Hematopoietic multipotent progenitor cell treated with erythropoietin and hydrocortisone succinate and interleukin-3 and kit ligand, for 15 days (in vitro differentiated cells): ENCODE measurements around the gene CREB3L4.

Source experiments
- DNase-seq: peaks from one replicate; pipeline ENCODE4 v3.0.0-alpha.2; 2015; ENCODE audit warnings: low spot score

CREB3L4 gene, protein sequence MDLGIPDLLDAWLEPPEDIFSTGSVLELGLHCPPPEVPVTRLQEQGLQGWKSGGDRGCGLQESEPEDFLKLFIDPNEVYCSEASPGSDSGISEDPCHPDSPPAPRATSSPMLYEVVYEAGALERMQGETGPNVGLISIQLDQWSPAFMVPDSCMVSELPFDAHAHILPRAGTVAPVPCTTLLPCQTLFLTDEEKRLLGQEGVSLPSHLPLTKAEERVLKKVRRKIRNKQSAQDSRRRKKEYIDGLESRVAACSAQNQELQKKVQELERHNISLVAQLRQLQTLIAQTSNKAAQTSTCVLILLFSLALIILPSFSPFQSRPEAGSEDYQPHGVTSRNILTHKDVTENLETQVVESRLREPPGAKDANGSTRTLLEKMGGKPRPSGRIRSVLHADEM

DNA sequence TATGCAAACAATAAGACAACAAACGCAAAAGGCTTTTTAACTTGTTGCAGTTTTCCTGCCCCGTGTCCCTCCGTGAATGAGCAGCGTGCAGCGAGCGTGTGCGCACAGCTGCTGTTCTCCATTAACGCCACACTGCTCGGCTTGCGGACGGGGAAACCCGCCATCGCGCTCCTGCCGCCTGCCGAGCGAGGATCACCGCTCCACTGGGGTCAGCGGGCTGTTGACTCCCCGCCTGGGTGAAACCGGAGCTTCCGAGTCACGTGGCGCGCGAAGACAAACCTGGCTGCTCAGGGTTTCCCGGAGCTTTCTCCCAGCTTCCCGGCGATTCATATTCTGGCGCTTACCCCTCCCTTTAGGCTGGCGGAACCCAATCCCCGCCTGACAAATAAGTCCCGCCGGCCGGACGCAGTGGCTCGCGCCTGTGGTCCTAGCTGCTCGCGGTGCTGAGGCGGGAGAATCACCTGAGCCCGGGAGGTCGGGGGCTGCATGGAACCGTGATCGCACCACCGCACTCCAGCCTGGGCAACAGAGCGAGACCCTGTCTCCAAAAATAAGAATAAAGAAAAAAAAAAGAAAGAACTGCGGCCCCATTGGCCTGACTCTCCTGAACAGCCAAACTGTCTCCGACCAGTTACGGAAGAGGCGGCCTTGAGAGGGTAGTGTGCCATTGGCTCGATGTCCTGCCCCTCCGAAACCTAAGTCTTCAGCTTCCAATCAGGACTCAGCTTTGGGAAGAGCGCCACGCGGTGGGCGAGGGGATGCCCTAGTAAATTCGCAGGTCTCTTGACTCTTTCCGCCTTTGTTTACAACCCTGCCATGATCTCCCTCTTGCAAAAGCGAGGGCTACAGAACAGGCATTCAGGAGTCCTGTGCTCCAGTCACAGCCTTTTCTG is at the start of gene CREB3L4:
TSS of gene CREB3L4 (plus strand) at position 796 of the 893 bp plus-strand sequence. CDS start 624 bp downstream, outside the sequence.
- DNase-seq = peak; percentile 86

DNA sequence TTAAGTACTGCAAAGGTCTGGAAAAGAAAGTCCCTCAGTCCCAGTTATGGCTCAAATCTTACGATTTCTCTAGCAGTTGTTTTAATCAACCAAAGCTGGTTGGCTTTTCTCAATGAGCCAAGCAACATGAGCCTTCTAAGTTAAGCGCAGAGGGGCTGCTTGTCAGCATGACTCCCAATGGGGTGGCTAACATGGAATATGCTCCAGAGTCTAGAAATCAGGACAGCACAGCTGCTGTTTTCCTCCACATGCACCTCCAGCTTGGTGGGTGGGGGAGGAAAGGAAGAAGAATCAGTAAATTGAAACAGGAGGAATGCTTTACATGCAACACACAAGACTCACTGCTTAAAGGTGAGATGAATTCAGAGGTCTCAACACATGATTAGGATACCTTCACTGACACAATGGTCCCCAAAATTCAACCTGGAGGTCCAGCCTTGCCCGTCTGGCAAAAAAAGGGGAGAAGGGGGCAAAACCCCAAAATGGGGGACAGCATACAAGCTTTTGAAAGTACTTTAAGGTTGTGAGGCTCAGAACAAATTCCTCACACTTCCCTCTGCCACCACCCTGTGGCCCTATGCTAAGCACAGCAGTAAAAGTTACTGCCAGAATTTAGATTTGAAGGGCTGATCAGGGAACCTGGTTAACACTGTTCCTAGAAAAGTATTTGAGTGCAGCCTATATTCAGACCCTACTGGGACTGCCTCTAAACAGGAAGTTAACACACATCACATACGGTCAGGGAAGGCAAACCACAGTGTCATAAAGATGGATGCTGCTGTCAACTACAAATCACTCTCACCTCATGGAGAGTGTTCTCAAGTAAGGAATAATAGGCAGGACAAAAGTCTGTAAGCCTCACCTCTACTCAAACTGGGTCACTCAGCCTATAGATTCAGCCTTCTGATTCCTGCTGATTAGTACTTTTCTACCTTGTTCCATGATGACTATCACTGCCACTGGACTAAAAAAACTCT is 47.5 kb upstream of the CREB3L4 start:
- DNase-seq = no peak

DNA sequence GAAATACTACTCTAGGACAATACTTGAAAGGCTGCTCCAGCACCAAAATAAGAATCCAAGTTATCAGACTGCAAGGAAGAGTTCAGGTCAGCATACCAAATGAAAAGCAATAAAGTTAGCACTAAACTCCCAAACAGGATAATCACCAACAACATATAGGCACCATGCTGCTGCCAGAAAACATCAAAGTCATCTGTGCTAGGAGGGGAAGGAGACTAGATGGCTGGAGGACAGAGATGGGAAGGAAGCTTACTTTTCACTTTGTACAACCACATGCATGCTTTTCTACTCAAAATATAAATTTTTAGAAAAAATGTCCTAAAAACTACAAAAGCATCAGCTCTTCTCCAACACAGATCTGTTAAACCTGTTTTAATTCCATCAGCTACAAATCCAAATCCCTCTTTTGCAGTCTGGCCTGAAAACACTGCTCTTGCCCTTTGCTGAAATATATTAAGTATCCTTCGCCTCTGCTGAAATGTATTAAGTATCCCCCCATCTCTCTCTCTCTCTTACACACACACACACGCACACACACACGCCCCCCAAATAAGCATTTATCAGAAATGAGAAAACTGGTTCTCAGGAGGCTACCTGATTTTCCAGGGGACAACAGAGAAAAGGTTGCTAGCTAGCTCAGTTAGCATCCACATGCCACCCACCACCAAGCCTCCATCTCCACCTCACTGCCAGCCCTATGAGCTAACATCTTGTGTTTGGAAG is 46.5 kb upstream of the CREB3L4 start:
- DNase-seq = peak; percentile 24

DNA sequence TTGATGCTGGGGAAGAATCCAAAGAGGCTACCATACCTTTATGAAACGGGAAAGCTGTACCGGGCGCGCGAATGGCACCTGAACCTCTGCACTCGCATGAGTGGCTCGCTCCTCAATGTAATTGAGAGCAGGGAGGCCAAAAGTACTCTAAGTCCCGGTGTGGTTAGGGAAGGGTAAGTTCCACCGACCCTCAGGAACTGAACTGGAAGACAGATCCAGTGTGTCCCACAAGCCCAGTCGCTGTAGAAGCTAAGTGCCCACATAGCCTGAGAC is 46.0 kb upstream of the CREB3L4 start:
- DNase-seq = no peak

DNA sequence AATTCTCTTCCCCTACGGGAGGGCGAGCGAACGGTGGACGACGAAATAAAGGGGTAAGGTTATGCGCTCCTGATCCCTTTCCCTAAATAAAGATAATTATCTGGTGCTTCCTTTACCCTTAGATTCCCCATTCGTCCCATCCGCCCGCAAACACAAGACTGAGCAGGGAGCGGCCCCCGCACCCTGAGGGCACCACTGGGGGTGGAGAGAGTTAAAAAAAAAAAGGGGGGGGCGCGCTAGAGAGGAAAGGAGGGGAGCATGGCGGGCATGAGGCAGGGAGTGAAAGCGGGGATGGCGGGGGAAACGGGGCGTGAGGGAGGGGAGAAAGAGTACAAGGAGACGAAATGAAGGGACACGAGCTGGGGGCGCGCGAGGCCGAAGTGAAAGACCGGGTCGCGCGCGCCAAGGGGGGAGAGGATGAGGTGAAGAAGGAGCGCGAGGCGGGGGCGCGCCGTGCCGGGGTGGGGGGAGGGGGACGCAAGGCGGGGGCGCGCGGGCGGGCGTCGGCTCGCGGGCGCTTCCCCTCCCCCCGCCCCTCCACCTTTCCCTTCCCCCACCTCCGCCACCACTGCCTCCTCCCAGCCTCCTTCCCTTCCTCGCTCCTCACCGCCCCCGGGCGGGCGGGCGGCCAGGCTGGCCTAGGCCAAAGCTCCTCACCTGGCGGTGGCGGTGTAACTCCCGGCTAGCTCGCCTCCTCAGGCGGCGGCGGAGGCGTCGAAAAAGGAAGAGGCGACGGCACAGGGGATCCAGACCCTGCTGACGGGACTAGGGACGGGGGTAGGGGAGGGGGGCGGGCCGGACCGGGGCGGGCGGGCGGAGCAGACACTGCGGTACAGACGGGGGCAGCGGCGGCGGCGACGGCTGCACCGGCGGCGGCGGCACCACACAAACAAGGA is 45.4 kb upstream of the CREB3L4 start:
- DNase-seq = peak; percentile 29

DNA sequence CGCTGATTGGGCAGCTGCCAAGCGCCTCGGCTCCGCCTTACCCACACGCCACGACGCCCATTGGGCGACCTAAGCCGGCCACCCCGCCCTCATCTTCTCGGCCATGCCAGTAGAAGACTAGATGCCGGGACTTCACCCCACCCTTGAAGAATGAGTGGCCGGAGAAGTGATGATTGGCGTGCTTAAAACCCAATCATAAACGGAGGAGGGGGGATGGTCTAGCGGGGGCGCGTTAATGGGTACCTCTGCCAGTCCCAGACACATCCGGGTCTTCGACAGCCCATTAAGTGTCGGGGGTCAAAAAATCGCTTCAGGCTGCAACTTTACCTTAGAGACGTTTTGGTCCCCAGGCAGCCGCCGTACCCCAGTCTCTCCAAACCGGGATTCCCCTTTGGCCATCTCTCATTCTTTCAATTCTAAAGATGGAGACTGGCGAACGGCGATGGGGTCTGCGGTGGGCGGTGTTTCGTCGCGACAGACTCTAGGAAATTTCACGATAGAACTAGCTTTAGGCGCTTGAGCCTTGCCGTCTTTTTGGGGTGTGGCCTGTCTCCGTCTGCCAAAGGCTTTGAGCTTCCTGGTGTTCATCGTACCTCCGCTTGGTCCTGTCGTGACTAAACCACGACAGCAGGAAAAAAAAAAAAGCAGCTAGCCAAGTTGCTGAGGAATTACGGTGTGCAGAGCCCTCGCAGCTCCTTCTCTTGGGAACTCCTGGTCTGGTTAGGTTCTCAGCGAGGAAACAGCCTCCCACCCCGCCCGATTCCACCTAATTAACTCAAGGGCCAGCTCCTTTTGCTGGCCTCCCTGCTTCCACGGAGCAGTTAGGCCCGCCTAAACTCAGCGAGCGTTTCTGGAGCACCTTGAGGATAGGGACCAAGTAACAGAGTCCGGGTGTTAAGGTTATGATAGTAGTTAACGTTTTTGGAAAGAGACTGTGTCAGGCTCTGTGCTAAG is 44.5 kb upstream of the CREB3L4 start, which contains the start of gene GATAD2B:
TSS of gene GATAD2B (minus strand) at position 1 of the 954 bp plus-strand sequence. CDS start 94,625 bp downstream, outside the sequence.
- peak; percentile 100 for DNase-seq

DNA sequence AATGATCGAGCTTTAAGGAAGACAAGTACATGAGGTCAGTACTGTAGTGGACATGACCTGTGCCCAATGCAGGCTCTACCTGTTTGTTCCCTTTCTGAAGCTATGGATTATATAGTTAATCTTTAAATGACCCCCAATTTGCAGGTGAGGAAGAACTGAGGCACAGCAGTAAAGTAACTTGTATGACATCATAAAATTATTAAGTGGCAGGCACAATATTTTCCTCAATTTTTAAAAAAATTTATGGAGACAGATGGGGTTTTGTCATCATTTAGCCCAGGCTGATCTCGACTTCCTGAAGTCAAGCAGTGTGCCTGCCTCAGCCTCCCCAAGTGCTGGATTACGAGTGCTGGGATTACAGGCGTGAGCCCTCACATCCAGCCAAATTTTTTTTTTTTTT is 41.3 kb upstream of the CREB3L4 start:
- DNase-seq = no peak

DNA sequence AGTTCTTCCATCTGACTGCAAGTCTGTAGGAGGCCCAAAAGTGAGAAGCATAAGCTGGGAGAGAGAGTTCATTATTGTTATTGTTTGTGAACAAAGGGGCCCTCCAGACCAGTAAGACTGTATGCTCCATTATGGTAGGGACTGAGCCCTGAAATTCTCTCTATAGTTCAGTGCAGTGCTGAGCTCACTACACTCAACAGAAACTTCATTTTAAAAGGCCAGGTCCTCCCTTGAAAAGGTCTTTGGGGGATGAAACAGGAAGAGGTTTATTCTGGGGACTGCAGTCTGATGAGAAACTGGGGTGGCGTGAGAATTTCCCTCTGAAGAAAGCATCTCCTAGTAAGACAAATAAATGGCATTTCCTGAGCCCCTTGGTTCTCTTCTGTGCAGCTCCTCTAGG is 39.5 kb upstream of the CREB3L4 start:
- DNase-seq = no peak

DNA sequence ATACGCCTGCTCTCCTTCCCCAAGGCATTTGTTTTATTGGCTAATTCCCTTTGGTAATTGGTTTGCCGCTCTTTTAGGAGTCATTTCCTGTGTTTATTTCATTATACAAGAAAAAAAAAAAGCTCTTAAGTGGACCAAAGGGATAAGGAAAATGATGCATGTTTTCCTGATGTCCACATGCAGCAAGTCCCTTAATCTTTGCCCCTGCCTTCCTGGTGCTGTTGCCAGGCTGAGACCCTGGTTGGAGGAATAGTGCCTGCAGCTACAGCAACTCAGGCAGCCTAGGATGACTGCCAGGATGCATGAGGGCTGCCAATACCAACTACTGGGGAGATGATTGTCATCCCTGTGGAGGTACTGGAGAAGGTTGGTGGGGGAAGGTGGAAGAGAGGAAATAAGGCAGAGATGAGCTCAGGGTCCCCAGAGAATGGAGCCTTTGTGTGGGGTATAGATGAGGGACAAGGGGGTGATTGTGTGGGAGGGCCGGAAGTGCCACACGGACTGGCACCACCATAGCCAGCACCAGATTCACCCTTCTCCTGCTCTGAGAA is 38.8 kb upstream of the CREB3L4 start:
- no peak for DNase-seq

DNA sequence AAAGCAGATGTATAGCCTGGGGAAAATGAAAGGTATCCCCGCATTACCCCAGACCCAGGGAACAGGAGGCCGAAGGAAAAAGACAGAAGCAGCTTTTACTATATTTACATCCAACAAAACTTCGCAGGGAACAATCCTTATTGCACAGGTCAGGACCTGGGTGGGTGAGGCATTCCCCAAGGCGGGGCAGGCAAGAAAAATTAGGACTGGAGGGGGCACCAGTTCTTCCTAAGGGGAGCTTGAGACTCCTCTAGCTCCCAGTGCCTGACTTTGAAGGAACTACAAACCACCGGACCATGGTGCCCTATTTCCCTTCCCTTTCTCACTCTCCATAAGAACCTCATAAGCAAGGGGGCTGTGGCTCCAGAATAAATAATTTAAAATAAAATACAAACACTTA is 38.3 kb upstream of the CREB3L4 start:
- no peak for DNase-seq

DNA sequence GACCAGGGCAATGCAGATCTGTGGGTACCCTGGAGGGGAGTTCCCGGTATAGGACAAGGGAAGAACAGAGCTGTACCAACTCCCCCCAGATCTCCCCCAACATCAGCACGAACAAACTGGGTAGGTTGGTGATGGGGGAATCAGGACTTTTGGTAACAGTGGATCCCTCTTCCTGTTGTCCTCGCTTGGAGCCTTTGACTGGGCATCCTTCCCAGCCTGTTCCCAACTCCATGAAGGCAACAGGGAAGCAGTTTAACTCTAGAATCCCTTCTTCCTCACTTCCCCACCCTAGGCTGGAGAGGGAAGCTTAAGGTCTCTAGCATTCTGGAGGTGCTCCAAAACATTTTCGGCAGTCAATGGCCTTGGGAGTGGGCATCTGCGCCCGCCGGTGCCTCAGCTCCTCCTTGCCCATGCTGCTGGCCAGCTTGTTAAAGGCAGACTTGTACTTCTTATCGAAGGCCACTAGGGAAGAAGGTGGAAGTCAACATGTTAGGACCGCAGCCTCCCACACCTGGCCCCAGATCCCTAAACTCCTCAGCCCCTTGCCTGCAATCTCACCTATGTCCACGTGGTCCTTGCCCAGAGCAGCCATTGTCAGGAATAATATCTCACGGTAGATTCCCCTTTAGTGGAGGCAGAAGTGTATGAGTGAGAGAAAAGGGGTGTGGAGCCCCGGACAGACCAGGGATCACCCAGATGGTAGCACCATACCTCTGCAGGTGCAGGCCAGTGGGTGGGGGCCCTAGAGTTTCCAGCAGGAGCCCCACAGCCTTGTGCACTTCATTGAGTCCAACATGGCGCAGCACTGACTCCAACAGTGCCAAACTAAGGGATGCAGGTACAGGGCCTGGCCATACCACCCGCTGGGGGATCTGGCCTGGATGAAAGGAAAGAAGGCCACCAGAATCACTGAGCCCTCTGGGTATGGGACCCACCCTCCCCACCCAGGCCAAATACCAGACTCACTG is 37.4 kb upstream of the CREB3L4 start:
- DNase-seq = no peak

DNA sequence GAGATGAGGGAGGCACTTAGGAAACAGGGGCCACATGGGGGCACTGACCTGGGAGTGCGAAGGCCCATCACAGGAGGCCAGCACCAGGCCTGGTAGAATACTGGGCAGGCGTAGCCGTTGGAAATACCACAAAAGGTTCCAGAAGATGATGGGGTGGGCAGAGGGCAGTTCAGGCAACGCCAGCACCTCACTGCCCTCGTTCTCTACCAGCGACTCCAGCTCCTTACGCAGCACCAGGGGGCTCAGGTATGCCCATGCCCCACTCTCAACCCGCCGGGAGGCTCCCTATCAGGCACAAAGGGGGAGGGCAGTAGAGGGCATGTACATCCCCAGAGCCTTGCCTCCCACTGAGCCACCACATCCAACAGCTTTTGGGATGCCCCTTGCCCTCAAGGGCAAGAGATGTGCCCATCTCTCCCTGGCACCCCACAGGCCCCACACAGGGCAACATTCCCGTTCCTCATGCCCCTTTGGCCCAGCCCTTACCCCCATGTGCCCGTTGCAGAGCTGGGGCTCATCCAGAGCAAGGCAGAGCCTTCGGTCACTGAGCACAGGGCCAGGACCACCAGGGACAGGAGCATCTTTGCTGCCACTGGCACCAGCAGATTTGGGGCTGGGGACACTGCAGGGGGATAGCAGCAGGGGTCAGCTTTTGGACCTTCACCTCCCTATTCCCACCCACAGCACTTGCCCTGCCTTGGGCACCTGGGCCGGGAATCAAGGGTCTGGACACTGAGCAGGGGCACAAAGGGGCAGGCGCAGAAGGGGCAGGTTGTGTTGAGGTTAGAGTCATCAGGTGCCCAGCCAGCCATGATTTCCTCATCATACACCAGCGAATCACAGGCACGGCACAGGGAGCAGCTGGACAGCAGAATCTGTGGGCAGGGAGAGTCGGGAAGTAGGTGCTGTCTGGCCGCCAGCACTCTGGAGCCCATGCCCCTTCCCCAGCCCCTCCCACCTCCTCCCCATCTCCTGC is 35.3 kb upstream of the CREB3L4 start:
- no peak for DNase-seq

DNA sequence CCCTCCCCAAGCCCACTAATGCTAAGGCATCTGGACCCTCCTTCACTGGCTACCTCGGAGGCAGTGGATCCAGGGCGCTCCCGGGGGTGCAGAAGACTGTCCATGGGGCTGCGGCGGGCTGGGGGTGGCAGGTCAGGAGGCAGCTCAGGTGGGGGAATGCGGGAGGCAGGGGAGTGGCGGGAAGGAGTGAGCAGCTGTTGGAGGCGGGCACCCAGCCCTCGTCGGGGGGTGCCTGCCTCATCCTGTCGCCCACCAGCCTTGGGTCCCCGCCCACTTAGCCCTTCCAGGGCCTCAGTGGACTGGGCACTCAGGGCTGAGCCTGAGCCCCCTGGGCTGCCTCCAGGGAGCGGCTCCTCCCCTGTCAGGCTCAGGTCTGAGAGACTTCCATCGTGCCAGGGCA is 34.3 kb upstream of the CREB3L4 start:
- DNase-seq = no peak

DNA sequence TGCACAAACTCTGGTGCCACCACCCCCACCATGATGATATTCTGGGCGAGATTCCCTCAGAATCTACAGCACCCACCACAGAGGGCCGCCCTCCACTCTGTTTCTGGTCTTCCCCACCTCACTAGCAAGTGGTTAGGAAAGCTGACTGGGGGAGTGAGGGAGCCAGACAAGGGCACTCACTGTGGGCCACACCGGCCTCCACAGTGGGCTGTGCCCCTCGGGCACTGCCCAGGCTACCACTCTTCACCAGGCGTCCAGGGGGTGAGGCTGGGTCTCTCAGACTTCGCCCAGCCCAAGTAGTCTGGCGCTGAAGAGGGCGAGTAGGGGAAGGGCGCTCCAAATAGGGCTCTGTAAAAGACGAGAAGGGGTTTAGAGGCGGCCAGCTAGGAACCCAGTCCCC is 33.7 kb upstream of the CREB3L4 start:
- DNase-seq = no peak

DNA sequence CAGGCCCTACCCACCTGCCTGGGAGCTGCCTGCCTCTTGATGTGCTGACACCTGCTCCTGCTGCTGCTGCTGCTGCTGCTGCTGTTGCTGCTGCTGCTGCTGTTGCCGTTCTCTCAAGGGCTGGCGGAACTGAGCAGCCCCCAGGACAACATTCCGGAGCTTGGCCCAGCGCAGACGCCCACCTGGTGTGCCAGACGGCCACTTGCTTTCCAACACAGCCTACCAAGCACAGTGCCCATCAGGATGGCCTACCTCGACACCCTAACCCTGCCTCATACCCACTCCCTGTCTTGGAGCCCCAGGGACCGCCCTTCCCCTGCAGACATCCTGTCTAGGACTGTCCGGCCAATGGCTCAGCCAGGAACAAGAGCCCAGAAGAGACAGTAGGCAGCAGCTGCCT is 33.0 kb upstream of the CREB3L4 start:
- DNase-seq = no peak
